ENCODE results near the gene FOXO1.
A peak's percentile ranks its signal among the peaks of the same experiment; 100 is the strongest.
"Not testable (repeated sequence)": the region's sequence is repeated elsewhere in the genome, so short reads cannot be mapped to it uniquely, and the experiment has no call there.

The FOXO1 gene

GRCh38 chr13:40664100-40664349, 2.4 kb downstream of the FOXO1 start:
- H3K36me3 ChIP-seq (ENCODE audit: control insufficient read depth, insufficient read depth, low read length); H3K9me3 ChIP-seq (ENCODE audit: control insufficient read depth, low read length); H3K27me3 ChIP-seq (ENCODE audit: control insufficient read depth, insufficient read depth, low read length): not testable (repeated sequence)
- H3K4me1 ChIP-seq (ENCODE audit: control insufficient read depth, insufficient read depth, low read length): peaks cover 11% of the 10 kb centered on the region
- H3K9ac ChIP-seq (ENCODE audit: low read length): peak overlapping the region; percentile 85
- peak overlapping the region; percentile 90 for H3K4me3 ChIP-seq (ENCODE audit: low read length)

GRCh38 chr13:40662866-40663265, 3.6 kb downstream of the FOXO1 start:
- Histone ChIP-seq H3K4me1 (ENCODE audit: control insufficient read depth, insufficient read depth, low read length) (peaks cover 9% of the 10 kb centered on the region), H3K9me3 (ENCODE audit: control insufficient read depth, low read length) (no peaks in the 10 kb centered on the region), H3K27me3 (ENCODE audit: control insufficient read depth, insufficient read depth, low read length) (no peaks in the 10 kb centered on the region), H3K36me3 (ENCODE audit: control insufficient read depth, insufficient read depth, low read length) (no peaks in the 10 kb centered on the region), H3K4me3 (ENCODE audit: low read length) (no peak overlapping the region), H3K9ac (ENCODE audit: low read length) (no peak overlapping the region)

- Histone ChIP-seq H3K36me3 (ENCODE audit: control insufficient read depth, insufficient read depth, low read length) (no peaks in the 10 kb centered on the region), H3K9me3 (ENCODE audit: control insufficient read depth, low read length) (no peaks in the 10 kb centered on the region), H3K27me3 (ENCODE audit: control insufficient read depth, insufficient read depth, low read length) (no peaks in the 10 kb centered on the region), H3K4me1 (ENCODE audit: control insufficient read depth, insufficient read depth, low read length) (peaks cover 5% of the 10 kb centered on the region), H3K4me3 (ENCODE audit: low read length) (no peak overlapping the region), H3K9ac (ENCODE audit: low read length) (no peak overlapping the region)
Observed at GRCh38 chr13:40661875-40662665, 4.4 kb downstream of the FOXO1 start.

GRCh38 chr13:40660692-40661091, 5.7 kb downstream of the FOXO1 start:
- Histone ChIP-seq H3K4me3 (ENCODE audit: low read length) (no peak overlapping the region), H3K27me3 (ENCODE audit: control insufficient read depth, insufficient read depth, low read length) (no peaks in the 10 kb centered on the region), H3K9me3 (ENCODE audit: control insufficient read depth, low read length) (no peaks in the 10 kb centered on the region), H3K9ac (ENCODE audit: low read length) (no peak overlapping the region), H3K4me1 (ENCODE audit: control insufficient read depth, insufficient read depth, low read length) (peaks cover 5% of the 10 kb centered on the region), H3K36me3 (ENCODE audit: control insufficient read depth, insufficient read depth, low read length) (no peaks in the 10 kb centered on the region)

- Histone ChIP-seq H3K9me3 (ENCODE audit: control insufficient read depth, low read length) (no peaks in the 10 kb centered on the region), H3K4me3 (ENCODE audit: low read length) (no peak overlapping the region), H3K27me3 (ENCODE audit: control insufficient read depth, insufficient read depth, low read length) (no peaks in the 10 kb centered on the region), H3K9ac (ENCODE audit: low read length) (no peak overlapping the region), H3K4me1 (ENCODE audit: control insufficient read depth, insufficient read depth, low read length) (peaks cover 5% of the 10 kb centered on the region), H3K36me3 (ENCODE audit: control insufficient read depth, insufficient read depth, low read length) (no peaks in the 10 kb centered on the region)
Observed at GRCh38 chr13:40660141-40660664, 6.2 kb downstream of the FOXO1 start.

GRCh38 chr13:40657951-40658350, 8.5 kb downstream of the FOXO1 start:
- Histone ChIP-seq H3K36me3 (ENCODE audit: control insufficient read depth, insufficient read depth, low read length) (no peaks in the 10 kb centered on the region), H3K4me1 (ENCODE audit: control insufficient read depth, insufficient read depth, low read length) (no peaks in the 10 kb centered on the region), H3K4me3 (ENCODE audit: low read length) (no peak overlapping the region), H3K27me3 (ENCODE audit: control insufficient read depth, insufficient read depth, low read length) (no peaks in the 10 kb centered on the region), H3K9ac (ENCODE audit: low read length) (no peak overlapping the region), H3K9me3 (ENCODE audit: control insufficient read depth, low read length) (no peaks in the 10 kb centered on the region)

GRCh38 chr13:40657307-40657706, 9.1 kb downstream of the FOXO1 start:
- Histone ChIP-seq H3K4me3 (ENCODE audit: low read length) (no peak overlapping the region), H3K9me3 (ENCODE audit: control insufficient read depth, low read length) (no peaks in the 10 kb centered on the region), H3K9ac (ENCODE audit: low read length) (no peak overlapping the region), H3K27me3 (ENCODE audit: control insufficient read depth, insufficient read depth, low read length) (no peaks in the 10 kb centered on the region), H3K4me1 (ENCODE audit: control insufficient read depth, insufficient read depth, low read length) (no peaks in the 10 kb centered on the region), H3K36me3 (ENCODE audit: control insufficient read depth, insufficient read depth, low read length) (no peaks in the 10 kb centered on the region)

- H3K36me3 ChIP-seq (ENCODE audit: control insufficient read depth, insufficient read depth, low read length): no peaks in the 10 kb centered on the region
- H3K9me3 ChIP-seq (ENCODE audit: control insufficient read depth, low read length): no peaks in the 10 kb centered on the region
- H3K27me3 ChIP-seq (ENCODE audit: control insufficient read depth, insufficient read depth, low read length): no peaks in the 10 kb centered on the region
- no peaks in the 10 kb centered on the region for H3K4me1 ChIP-seq (ENCODE audit: control insufficient read depth, insufficient read depth, low read length)
- no peak overlapping the region for H3K4me3 ChIP-seq (ENCODE audit: low read length)
- H3K9ac ChIP-seq (ENCODE audit: low read length): no peak overlapping the region
Observed at GRCh38 chr13:40656358-40656757, 10.1 kb downstream of the FOXO1 start.

GRCh38 chr13:40653527-40654318, 12.7 kb downstream of the FOXO1 start:
- Histone ChIP-seq H3K9ac (ENCODE audit: low read length) (no peak overlapping the region), H3K4me1 (ENCODE audit: control insufficient read depth, insufficient read depth, low read length) (peaks cover 2% of the 10 kb centered on the region)

GRCh38 chr13:40652588-40652940, 13.9 kb downstream of the FOXO1 start:
- Histone ChIP-seq H3K4me1 (ENCODE audit: control insufficient read depth, insufficient read depth, low read length) (peaks cover 6% of the 10 kb centered on the region), H3K4me3 (ENCODE audit: low read length) (no peak overlapping the region), H3K9ac (ENCODE audit: low read length) (no peak overlapping the region), H3K9me3 (ENCODE audit: control insufficient read depth, low read length) (no peaks in the 10 kb centered on the region), H3K36me3 (ENCODE audit: control insufficient read depth, insufficient read depth, low read length) (no peaks in the 10 kb centered on the region), H3K27me3 (ENCODE audit: control insufficient read depth, insufficient read depth, low read length) (no peaks in the 10 kb centered on the region)

More at GRCh38 chr13:40653527-40654318, 12.7 kb downstream of the FOXO1 start:
- Histone ChIP-seq H3K36me3 (ENCODE audit: control insufficient read depth, insufficient read depth, low read length) (no peaks in the 10 kb centered on the region), H3K27me3 (ENCODE audit: control insufficient read depth, insufficient read depth, low read length) (no peaks in the 10 kb centered on the region), H3K9me3 (ENCODE audit: control insufficient read depth, low read length) (no peaks in the 10 kb centered on the region), H3K4me3 (ENCODE audit: low read length) (no peak overlapping the region)

- no peaks in the 10 kb centered on the region for H3K9me3 ChIP-seq (ENCODE audit: control insufficient read depth, low read length)
- H3K4me3 ChIP-seq (ENCODE audit: low read length): no peak overlapping the region
- no peaks in the 10 kb centered on the region for H3K36me3 ChIP-seq (ENCODE audit: control insufficient read depth, insufficient read depth, low read length)
- no peak overlapping the region for H3K9ac ChIP-seq (ENCODE audit: low read length)
- H3K27me3 ChIP-seq (ENCODE audit: control insufficient read depth, insufficient read depth, low read length): no peaks in the 10 kb centered on the region
- peaks cover 12% of the 10 kb centered on the region for H3K4me1 ChIP-seq (ENCODE audit: control insufficient read depth, insufficient read depth, low read length)
Observed at GRCh38 chr13:40651866-40652587, 14.4 kb downstream of the FOXO1 start.

GRCh38 chr13:40648841-40649240, 17.6 kb downstream of the FOXO1 start:
- Histone ChIP-seq H3K36me3 (ENCODE audit: control insufficient read depth, insufficient read depth, low read length) (no peaks in the 10 kb centered on the region), H3K27me3 (ENCODE audit: control insufficient read depth, insufficient read depth, low read length) (no peaks in the 10 kb centered on the region), H3K9ac (ENCODE audit: low read length) (no peak overlapping the region), H3K4me3 (ENCODE audit: low read length) (no peak overlapping the region), H3K9me3 (ENCODE audit: control insufficient read depth, low read length) (no peaks in the 10 kb centered on the region), H3K4me1 (ENCODE audit: control insufficient read depth, insufficient read depth, low read length) (peaks cover 29% of the 10 kb centered on the region)
